NT2/D1 (cell line): ENCODE results near the gene MCM6.

Experiments
- DNase-seq: peaks from one replicate; pipeline ENCODE4 v3.0.0-alpha.2; 2011; ENCODE audit warnings: low read depth, low spot score
- H3K27me3 ChIP-seq: 2 replicates; pipeline ENCODE4 v1.6.0; 2011; ENCODE audit warnings: mild to moderate bottlenecking; ENCODE audit not compliant: insufficient read length, insufficient read depth
- H3K36me3 ChIP-seq: 2 replicates; pipeline ENCODE4 v1.6.1; 2011; ENCODE audit warnings: mild to moderate bottlenecking, low read length, mixed read lengths; ENCODE audit not compliant: insufficient read depth, insufficient read length
- H3K4me1 ChIP-seq: 2 replicates; pipeline ENCODE4 v1.5.1; 2011; ENCODE audit not compliant: insufficient read depth, insufficient read length
- H3K4me3 ChIP-seq: 2 replicates; pipeline ENCODE4 v1.5.1; 2011; ENCODE audit warnings: low read depth; ENCODE audit not compliant: insufficient read length
- H3K9ac ChIP-seq: 2 replicates; pipeline ENCODE4 v1.6.0; 2011; ENCODE audit warnings: low read depth; ENCODE audit not compliant: insufficient read length
- H3K9me3 ChIP-seq: 2 replicates; pipeline ENCODE4 v1.5.1; 2011; ENCODE audit warnings: mild to moderate bottlenecking, low read length; ENCODE audit not compliant: insufficient read depth
- SUZ12 ChIP-seq: IDR thresholded peaks from 2 replicates; pipeline ENCODE4 v1.6.1; 2011; ENCODE audit not compliant: insufficient read length, insufficient read depth; ENCODE audit errors: extremely low read depth
- YY1 ChIP-seq: IDR thresholded peaks from 2 replicates; pipeline ENCODE4 v1.6.1; 2011; ENCODE audit not compliant: insufficient read length, insufficient read depth
- ZNF274 ChIP-seq: IDR thresholded peaks from 2 replicates; pipeline ENCODE4 v1.6.1; 2011; ENCODE audit warnings: mild to moderate bottlenecking, low read depth, low read length

MCM6 gene

DNA sequence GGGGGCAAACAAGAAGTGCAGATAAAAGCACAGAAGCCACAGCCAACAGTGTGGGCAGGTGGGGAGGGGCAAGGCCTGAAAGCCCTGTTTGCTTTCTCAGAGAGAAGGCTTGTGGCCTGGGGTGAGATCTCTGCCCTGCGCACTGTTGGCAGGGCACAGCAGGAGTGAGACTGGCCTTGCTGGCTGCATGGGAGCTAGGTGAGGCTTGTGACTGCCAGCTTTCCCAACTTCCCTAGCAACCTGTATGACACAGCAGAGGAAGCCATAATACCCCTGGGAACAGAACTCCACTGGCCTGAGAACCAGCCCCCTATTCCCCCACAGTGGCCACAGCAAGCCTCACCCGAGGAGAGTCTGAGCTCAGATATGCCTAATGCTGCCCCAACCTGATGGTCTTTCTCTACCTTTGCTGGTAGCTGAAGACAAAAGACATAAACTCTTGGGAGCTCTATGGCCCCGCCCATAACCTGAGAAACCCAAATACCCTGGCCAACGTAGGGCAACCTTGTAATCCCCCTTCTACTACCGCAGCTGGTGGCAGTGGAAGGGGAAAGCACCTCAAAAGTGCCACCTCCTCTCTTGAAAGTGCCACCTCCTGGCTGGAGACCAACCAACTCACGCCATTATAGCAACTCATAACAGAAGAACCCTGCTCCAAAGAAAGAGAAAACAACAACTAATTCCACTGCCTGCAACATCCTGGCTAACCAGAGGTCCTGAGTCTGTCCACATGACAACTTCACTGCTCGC, 83.7 kb downstream of the MCM6 start:
- no peak for TF ChIP-seq SUZ12
- no peak for TF ChIP-seq YY1
- no peak for TF ChIP-seq ZNF274

DNA sequence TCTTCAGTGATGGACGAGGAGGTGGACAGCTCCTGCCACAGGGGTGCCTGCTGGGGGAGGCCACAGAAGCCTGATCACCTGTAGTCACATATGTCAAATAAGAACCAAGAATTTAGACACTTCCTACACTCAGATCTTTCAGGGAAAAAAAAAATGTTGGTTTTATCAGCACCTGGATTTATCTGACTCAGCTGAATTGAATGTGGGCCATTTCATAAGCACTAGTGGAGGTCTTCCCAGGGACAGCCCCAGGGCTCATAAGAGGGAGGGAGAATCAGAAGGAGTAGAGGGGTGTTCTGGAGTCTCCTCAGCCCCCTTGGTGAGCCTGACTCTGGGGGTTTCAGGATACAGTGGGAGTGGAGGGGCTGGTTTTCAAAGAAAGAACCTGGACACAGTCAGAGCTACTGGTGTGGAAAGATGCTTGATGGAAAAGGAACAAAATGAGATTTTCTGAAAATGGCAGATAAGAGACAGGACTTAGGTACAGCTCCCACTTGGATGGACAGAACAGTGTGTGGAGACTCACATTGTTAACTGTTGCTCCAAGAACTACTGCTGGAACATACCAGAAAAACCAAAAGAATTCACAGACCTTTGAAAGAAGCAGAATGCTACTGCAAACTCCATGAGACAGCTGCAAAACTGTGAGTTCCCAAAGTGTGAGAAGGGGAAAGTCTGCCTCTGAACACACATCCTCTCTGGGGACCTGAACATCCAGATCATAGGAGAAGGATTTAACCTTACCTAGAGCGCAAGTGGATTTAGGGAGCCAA, 84.6 kb downstream of the MCM6 start:
- TF ChIP-seq YY1 (no peak), ZNF274 (no peak), SUZ12 (no peak)
- H3K27me3 ChIP-seq = no peaks in the 10 kb centered on the region

More for the DNA sequence above, 83.7 kb downstream of the MCM6 start:
- no peak overlapping the region for H3K4me3 ChIP-seq
- H3K9ac ChIP-seq = no peak overlapping the region
- no peaks in the 10 kb centered on the region for H3K36me3 ChIP-seq
- DNase-seq = no peak
- H3K4me1 ChIP-seq = no peaks in the 10 kb centered on the region
- no peaks in the 10 kb centered on the region for H3K9me3 ChIP-seq
- H3K27me3 ChIP-seq = no peaks in the 10 kb centered on the region

DNA sequence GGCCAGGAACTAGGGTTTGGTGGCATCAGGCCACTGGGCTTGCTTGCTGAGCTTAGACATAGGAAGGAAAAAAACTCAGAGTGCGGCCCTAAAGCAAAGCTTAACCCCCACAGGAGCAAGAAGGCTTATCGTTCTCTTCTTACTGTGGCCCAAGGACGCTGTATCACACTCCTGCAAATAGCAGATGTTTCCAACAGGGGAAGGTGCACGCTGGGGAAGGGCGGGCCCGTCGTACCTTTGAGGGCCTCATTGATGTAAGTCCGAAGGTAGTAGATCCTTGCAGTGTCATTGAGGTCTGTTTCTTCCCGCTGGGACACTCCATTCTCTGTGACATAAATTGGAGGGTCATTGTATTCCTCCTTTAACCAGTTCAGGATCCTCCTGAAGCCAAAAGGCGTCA, 85.8 kb downstream of the MCM6 start:
- TF ChIP-seq SUZ12 = no peak
- H3K9ac ChIP-seq = no peak overlapping the region
- peaks cover 5% of the 10 kb centered on the region for H3K36me3 ChIP-seq
- H3K4me1 ChIP-seq = no peaks in the 10 kb centered on the region
- H3K9me3 ChIP-seq = no peaks in the 10 kb centered on the region
- H3K27me3 ChIP-seq = no peaks in the 10 kb centered on the region
- no peak for DNase-seq
- no peak overlapping the region for H3K4me3 ChIP-seq

More for the DNA sequence above, 84.6 kb downstream of the MCM6 start:
- Histone ChIP-seq H3K9ac (no peak overlapping the region), H3K36me3 (no peaks in the 10 kb centered on the region), H3K9me3 (no peaks in the 10 kb centered on the region), H3K4me1 (no peaks in the 10 kb centered on the region), H3K4me3 (no peak overlapping the region)
- no peak for DNase-seq
